Omental fat pad (tissue), 4 donors: Measurements from ENCODE around the gene PTPRK. TPM values are rescaled to one million over a fixed set of nuclear protein-coding genes. Genes with fewer than 3 reads are reported as not detected.

Source experiments
- ATAC-seq: fragments of 150-250 bp; one replicate; pipeline ENCODE4 v1.9.1; 2016; ENCODE audit warnings: mild to moderate bottlenecking, moderate library complexity; ENCODE audit not compliant: low FRiP score
- DNase-seq: peaks from one replicate; pipeline ENCODE4 v3.0.0-alpha.2; 2019; ENCODE audit warnings: low spot score
- total RNA-seq, 4 donors: library from RNA; depleted of rRNA; stranded (reverse); fragments of >200 nt; gene quantifications; one replicate each; pipeline ENCODE4 v1.1.0, GENCODE V29; 2016
- TF ChIP-seq, protein P1 (sequence below), 3 donors: fragments of 450-650 bp; IDR thresholded peaks; one replicate each; pipeline ENCODE4 v1.5.1; 2016 to 2017; ENCODE audit warnings: antibody characterized with exemption in 3 of 3, mild to moderate bottlenecking in 3 of 3, moderate library complexity in 2 of 3

The PTPRK gene
- total RNA-seq, 4 donors from 2014 or later = 16.2 to 32.6 (median 20.9) TPM

DNA sequence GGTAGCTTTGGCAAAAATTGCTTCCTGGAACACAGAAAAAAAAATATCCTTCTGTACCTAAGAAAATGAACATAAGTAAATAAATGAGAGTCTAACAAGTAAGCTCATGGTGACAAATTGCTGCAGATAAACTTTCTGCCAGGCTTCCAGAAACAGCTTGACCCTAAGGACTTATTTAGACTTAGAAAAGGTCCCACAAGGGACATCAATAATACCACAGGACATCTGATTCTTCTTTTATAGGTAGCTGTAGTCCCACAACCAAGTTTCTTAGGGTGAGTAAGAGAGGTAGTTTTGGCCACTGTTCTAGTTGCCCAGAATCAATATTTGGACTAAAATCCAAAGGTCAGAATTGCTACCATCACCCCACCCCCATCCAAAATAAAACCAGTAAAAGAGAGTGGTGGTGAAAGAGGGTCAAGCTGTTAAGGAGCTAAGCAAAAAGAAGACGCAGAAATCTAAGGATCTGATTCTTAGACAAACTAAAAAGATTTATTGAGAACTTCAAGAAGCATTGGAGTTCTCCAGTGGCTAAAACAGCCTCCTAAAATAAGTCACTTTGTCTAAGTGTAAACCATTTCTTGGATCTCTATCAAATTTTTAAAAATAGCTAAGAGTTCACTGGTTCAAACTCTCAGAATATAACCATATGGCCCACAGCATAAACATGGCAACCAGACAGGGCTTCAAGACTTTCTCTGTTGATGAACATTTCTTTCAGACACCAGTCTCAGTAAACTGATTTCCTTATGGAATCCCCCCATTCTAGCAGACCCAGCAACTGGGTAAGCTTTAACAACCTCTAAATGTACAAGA, 180.6 kb downstream of the PTPRK start:
- TF ChIP-seq, protein P1, sequence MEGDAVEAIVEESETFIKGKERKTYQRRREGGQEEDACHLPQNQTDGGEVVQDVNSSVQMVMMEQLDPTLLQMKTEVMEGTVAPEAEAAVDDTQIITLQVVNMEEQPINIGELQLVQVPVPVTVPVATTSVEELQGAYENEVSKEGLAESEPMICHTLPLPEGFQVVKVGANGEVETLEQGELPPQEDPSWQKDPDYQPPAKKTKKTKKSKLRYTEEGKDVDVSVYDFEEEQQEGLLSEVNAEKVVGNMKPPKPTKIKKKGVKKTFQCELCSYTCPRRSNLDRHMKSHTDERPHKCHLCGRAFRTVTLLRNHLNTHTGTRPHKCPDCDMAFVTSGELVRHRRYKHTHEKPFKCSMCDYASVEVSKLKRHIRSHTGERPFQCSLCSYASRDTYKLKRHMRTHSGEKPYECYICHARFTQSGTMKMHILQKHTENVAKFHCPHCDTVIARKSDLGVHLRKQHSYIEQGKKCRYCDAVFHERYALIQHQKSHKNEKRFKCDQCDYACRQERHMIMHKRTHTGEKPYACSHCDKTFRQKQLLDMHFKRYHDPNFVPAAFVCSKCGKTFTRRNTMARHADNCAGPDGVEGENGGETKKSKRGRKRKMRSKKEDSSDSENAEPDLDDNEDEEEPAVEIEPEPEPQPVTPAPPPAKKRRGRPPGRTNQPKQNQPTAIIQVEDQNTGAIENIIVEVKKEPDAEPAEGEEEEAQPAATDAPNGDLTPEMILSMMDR (IDR thresholded peaks at IDR 0.05) = no peak
- no peak for ATAC-seq

DNA sequence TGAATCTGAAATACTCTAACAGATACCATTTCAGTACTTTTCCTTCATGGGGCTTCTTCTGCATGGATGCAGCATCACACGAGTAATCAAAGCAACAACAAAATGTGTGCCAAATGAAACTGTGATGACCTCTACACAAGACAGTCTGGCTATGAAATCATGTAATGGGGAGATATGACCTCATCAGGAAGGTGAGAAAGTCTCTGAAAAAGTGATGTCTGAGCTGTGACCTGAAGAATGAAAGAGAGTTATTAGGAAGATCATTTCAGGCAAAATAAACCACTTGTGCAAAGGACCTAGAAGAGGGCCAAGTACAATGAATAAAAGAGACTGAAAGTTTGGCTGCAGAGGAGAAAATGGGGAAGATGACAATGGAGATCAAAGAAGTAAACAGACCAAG, 182.8 kb downstream of the PTPRK start:
- DNase-seq (no peak), ATAC-seq (no peak)
- TF ChIP-seq, protein P1 (IDR thresholded peaks at IDR 0.05) = no peak

More for the DNA sequence above, 180.6 kb downstream of the PTPRK start:
- no peak for DNase-seq

DNA sequence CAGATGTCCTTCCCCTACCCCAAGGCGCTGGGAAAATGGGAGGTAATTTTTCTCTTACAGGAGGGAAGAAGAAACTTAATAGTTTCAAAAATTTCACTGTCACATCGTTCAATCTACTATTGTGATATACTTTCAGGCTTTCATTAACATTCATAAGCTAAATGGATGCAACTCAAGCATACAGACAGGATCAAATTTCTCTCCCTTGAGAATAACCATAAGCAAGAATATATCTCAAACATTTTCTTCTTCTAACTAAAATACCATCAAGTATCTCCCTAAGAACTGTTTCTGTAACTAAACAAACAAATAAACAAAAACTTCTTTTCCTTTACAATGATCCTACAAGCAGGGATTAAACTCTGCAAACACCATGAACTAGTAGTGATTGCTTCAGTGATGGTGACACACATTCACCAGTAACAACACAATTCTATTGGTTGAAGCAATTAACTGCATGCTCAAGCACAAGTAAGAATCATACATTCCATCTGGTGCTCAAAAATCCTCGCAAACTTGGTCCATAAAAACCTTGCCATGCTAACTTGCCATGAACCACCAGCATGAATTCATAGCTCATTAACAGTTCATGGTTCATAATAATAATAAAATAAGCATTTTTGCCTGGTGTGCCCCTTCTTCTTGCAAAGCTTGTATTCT, 183.8 kb downstream of the PTPRK start:
- TF ChIP-seq, protein P1 (IDR thresholded peaks at IDR 0.05) = no peak
- ATAC-seq = no peak
- DNase-seq = no peak

DNA sequence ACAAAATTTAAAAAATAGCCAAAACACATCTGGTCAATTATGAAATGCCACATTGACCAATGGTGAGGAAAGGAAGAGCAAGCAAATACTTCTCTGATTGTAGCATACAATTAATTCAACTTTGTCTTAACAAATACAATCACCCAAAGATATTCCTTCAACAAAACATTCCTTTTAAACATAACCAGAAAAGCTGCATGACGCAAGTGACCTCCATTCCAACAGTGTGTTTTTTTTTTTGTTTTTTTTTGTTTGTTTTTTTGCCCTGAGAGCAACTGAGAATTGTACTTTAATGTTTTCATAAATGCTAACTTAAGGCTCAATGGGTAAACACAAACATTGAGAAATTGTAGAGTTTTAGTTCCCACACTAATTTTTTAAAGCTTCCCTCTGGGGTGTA, 184.4 kb downstream of the PTPRK start:
- DNase-seq = no peak
- TF ChIP-seq, protein P1 (IDR thresholded peaks at IDR 0.05) = no peak
- no peak for ATAC-seq

DNA sequence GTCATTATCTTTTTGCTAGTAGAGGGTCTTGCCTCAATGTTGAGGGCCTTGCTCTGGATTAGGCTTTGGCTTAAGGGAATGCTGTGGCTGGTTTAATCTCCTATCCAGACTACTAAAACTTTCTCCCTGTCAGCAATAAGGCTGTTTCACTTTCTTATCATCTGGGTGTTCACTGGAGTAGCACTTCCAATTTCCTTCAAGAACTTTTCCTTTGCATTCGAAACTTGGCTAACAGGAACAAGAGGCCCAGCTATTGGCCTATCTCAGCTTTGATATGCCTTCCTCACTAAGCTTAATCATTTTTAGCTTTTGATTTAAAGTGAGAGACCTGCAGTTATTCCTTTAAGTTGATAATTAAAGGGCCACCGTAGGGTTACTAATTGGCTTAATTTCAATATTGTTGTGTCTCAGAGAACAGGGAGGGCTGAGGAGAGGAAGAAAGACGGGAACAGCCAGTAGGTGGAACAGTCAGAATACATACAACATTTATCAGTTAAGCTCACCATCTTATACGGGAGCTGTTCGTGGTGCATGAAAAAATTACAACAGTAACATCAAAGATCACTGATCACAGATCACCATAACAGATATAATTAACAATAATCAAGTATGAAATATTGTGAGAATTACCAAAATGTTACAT, 186.7 kb downstream of the PTPRK start:
- ATAC-seq (no peak), DNase-seq (no peak)
- TF ChIP-seq, protein P1 (IDR thresholded peaks at IDR 0.05) = no peak

DNA sequence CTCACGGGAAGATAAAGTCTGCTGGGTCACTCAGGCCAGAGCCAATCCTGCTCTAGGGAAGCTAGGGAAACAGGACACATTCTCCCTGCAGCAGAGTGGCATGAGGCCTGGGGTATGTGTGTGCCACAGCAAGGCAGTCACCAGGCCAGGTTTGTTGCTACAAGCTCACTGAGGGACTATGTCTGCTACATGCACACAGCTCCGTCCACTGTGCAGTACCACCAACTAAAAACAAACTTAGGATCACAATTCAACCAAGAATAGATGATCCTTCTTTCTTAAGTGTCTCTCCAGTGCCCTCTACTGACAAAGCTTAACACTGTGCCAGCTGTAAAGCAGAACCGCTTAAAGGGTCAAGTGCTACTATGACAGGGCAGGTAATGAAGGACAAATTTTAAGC, 192.5 kb downstream of the PTPRK start:
- ATAC-seq = no peak
- TF ChIP-seq, protein P1 (IDR thresholded peaks at IDR 0.05) = no peak
- DNase-seq = no peak
